Activated CD8-positive, alpha-beta memory T cell treated with anti-CD3 and anti-CD28 coated beads, Interleukin-2, amount 50 U/mL, for 48 hours (primary cell): Measurements from ENCODE around the gene LDB3.

Source experiments
- DNase-seq: peaks from one replicate; pipeline ENCODE4 v3.0.0-alpha.2; 2020

LDB3 gene

GRCh38 chr10:86769991-86770390 is 101.7 kb downstream of the LDB3 start:
- no peak for DNase-seq

DNA sequence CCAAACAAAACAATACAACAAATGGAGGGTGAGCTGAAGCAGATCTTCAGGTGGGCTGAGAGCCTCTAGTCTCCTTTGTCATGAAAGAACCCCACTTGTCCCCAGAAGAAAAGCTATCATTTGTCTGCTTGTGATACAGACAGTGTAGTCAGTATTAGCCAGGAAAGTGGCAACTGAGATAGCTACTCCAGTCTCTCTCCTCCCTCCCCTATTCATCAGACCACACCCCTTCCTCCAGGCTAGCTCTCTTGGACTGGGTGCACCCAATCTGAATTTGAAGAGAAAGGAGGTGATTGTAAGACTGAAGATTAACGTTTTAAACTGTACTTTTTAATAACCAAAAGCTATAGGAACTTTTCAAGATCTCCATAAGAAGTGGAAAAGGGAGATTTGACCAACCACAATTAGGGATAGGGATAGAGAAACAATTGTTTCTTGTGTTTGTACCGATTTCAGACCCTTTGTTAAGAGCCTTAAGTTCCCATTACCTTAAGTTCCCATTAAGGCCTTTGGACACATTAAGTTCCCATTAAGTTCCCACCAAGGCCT is 102.2 kb downstream of the LDB3 start:
- DNase-seq = no peak

- no peak for DNase-seq
Measured at GRCh38 chr10:86773498-86773897, 105.2 kb downstream of the LDB3 start.

DNA sequence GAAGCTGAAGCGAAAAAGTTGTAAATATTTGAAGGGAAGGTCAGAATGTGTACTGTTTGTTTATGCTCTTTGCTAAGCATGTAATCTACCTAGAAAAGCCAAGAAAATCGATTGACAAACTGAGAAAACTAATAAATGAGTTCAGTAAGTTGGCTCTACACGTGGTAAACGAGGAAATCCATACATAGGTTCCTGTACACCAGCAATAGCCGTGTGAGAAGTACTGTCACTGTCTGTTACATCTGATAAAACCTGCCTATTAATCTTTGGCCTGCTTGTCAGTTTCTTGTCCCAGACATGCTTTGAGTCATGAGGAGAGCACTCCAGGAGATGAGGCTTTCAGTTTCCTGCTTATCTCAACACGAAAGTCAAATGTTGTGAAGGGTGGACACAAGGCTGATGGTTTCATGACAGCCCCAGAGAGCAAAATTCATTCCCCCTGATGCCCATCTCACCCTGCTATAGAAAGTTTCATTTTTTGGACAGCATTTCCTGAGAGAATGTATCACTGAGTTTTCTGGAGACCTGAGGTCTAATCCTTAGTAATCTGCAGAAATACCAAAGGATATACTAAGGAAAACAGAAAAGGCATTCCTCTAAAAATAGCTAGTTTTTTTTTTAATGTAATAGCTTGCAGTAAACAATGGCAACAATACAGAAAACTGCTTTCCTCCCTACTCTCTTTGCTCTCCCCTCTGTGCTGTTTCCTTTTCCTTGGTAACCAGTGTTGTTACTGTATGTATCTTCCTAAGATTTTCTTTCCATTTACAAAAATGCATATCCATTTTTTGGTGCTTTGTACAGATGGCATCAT is 107.0 kb downstream of the LDB3 start:
- DNase-seq = no peak

DNA sequence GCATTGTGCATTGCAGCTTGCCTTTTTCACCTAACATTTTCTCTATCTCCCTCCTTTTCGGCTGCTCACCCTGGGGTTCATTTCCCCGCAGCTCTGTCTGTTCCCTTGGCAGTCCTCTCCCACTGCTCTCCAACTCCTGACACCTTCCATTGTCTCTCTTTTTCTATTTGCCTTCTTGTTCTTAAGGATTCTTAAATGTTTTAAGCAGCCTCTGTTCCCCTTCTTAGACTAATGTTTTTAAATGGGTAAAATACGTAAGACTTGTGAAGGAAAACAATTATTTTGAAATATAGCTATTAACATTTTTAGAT is 107.5 kb downstream of the LDB3 start:
- no peak for DNase-seq

GRCh38 chr10:86779220-86780017 is 111.1 kb downstream of the LDB3 start:
- no peak for DNase-seq

DNA sequence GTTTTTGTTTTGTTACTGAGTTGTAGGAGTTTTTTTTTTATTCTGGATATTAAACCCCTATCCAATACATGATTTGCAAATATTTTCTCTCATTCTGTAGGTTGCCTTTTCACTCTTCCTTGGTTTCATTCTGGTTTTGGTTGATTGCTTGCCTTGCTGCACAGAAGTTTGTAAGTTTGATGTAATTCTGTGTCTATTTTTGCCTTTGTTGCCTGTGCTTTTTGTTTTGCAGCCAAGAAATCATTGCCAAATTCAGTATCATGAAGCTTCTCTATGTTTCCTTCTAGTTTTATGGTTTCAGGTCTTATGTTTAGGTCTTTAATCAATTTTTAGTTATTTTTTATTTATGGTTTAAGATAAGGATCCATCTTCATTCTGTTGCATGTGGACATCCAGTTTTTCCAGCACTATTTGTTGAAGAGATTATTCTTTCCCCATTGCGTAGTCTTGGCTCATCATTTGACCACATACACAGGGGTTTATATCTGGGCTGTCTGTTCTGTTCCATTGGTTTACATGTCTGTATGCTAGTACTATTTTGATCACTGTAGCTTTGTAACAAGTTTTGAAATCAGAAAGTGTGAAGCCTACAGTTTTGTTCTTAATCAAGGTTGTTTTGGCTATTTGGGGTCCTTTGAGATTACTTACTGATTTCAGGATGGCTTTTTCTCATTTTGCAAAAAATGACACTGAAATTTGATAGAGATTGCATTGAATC is 114.5 kb downstream of the LDB3 start:
- no peak for DNase-seq

GRCh38 chr10:86785037-86785436 is 116.7 kb downstream of the LDB3 start:
- no peak for DNase-seq
